Activated CD4-positive, CD25-positive, alpha-beta regulatory T cell (primary cell): ENCODE measurements around the gene PLCB1.
"Not testable (repeated sequence)": the region's sequence is repeated elsewhere in the genome, so short reads cannot be mapped to it uniquely, and the experiment has no call there.

Source experiments
- DNase-seq, 4 experiments: peaks; one replicate each; lab custom pipeline; 2025; lab: John Stamatoyannopoulos, UW

PLCB1 gene

DNA sequence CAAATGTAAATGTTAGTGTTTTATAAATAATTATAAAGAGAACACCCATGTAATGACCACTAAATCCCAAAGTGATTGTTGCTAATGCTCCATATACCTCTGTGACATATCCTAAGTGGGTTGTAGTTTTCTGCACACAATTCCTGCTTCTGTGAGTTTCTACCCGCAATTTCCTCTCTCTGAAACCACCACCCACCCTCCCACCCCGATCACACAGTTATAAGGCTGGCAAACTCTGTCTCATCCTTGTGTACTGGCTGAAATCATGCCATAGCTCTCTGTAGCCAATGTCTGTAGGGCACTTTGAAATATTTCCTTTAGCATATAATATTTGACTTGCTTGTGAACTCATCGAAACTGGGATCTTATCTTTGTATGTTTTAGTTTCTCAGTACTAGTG is 236.6 kb downstream of the PLCB1 start:
- DNase-seq, result no peak

DNA sequence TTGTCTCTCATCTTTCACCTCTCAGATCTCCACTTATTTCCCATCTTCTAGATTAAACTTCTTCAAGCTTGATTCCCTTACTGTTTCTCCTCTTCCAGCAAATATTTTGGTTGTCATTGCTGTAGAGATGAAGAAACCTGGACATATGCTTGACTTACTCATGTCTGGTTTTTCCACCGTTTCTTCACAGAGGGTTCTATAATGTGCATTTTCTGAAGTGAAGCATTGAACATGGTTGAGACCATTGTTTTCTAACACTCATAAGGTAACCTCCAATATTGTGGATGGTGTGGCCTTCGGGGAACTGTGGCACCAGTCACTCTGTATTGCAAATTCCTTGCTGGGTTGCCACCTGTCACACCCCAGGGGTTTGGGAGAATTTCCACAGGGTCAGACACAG is 237.2 kb downstream of the PLCB1 start:
- DNase-seq, result no peak

DNA sequence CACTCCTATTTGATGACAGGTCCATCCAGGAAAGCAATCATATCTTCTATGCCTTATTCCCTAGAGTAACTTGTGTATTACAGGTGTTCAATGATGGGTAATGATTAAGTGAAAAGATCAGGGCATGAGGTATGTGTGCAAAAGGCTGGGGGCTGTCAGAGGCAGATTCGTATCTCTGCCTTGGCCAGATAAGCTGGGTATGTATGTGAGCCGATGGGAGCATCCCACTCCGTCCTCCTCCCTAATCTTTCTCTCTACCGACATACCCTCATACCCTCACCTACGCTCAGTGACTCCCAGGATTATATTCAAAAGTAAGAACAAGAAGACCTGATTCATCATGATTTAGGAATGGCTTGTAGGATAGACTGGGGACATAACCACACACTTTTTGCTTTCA is 238.7 kb downstream of the PLCB1 start:
- no peak for DNase-seq

DNA sequence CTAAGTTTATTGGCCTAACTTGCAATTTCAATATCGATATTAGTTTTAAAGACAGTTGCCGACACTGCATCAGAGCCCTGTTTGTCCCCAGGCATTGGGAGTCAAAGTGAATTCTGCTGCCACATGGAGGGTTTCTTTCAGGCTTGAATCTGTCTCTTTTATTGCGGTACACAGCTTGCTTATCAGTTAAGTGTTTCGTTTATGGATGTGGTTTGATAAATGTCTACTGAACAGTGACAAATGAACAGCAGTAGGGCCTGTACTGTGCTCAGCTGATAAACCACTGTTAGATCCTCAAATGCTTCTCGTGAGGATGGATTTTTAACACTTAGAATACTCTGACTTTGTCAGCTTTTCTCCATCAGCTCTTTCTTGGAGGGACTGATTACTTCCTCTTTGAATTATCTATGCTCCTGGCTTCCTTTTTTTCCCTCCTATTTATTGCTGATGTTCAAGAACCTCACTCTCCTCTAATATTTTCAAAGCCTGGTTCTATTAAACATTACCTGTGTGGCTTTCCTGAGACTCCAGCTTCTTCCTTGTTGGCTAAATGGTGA is 240.8 kb downstream of the PLCB1 start:
- DNase-seq, result no peak

DNA sequence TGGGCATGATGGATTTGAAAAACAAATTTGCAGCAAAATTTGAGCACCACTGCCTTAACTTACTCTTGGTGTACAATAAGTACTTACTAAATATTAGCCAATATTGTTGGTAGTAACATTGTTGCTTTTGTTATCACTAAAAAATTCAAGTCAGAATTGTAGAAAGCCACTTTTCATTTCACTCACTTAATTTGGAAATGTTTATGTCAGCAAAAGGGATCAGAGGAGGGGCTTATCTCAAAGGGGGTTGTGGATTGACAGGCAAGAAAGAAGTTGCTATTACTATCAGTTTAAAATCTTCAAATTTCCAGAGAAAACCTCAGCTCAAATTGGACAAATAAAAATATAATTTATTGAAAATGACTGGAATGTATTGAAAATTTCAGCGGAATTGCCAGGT is 241.5 kb downstream of the PLCB1 start:
- no peak for DNase-seq

DNA sequence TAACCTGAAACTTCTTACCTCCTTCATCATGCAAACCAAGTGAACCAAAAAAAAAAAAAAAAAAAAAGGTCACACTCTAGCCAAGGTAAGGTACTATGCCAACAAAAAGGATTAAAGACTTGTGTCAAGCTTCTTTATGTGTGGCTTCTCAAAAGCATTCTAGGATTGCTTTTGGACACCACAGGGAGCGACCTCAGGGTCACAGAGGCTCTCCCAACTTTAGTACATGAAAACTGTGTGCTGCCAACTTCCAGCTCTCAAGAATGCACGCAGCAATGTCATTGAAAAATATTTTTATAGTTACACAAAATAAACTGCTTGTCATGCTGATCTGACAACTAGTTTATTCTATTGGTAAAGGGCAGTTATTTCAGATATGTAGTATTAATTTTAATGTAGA is 243.8 kb downstream of the PLCB1 start:
- DNase-seq, result no peak

DNA sequence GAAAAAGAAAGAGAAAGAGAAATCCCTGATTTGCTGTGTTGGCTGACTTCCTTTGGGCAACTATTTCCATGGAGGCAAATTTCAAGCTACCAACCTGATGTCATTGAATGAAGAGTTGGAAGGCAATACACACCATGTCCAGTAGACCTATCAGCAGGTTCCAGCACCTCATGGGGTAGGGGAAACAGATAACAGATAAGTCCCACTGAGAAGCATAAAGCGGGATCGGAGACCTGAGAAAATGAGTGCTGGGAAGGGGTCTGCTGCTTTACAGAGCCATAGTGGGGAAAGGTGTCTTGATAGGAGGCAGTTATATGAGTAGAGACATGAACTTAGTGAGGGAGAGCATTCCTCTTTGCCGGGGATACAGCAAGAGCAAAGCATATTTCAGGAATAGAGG is 244.9 kb downstream of the PLCB1 start:
- DNase-seq, result no peak

DNA sequence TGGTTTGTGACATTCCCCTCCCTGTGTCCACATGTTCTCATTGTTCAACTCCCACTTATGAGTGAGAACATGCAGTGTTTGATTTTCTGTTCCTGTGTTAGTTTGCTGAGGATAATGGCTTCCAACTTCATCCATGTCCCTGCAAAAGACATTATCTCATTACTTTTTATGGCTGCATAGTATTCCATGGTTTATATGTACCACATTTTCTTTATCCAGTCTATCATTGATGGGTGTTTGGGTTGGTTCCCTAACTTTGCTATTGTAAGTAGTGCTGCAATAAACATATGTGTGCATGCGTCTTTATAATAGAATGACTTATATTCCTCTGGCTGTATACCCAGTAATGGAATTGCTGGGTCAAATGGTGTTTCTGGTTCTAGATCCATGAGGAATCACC is 247.1 kb downstream of the PLCB1 start:
- not testable (repeated sequence) for DNase-seq

DNA sequence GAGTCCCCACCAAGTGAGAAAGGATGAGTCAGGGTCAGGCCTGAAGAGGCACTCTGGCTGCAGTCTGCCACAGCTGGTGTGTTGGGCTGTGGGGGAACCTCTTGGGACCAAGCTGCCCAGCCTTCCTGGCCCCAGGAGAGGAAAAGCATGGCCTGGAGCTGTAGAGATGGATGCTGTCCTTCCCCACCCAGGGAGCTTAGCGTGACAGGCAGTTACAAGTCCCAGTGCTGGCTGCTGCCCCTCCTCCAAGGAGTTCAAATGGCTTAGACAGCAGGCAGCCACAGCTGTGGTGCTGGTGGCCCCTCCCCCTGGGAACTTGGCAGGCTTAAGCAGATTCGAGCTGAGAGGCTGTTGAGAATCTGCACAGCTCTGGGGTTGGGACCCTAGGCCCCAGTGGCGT is 253.2 kb downstream of the PLCB1 start:
- DNase-seq, result no peak

DNA sequence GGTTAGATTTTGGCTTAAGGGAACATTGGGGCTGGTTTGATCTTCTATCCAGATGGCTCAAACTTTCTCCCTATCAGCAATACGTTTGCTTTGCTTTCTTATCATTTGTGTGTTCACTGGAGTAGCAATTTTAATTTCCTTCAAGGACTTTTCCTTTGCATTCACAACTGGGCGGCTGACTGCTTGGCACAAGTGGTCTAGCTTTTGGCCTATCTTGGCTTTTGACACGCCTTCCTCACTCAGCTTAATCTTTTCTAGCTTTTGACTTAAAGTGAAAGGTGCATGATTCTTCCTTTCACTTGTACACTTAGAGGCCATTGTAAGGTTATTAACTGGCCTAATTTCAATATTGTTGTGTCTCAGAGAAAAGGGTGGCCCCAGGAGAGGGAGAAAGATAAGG is 254.9 kb downstream of the PLCB1 start:
- DNase-seq, result no peak

DNA sequence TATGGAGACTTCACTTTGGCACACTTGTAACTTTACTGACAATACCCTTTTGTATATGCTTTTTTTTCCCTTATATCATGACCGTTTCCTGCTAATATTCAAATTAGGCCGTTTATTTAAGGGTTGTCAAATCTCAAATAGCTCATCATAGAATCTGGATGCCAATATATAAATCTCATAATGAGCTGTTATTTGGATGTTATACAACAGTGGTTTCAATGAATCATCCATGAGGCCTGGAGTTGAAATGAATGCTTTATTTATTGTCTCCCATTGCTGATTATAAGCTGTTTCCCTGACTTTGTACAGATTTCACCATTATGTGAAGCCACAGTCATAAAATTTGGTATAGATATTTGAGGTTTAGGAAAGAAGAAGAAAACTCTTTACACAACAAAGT is 256.1 kb downstream of the PLCB1 start:
- no peak for DNase-seq

DNA sequence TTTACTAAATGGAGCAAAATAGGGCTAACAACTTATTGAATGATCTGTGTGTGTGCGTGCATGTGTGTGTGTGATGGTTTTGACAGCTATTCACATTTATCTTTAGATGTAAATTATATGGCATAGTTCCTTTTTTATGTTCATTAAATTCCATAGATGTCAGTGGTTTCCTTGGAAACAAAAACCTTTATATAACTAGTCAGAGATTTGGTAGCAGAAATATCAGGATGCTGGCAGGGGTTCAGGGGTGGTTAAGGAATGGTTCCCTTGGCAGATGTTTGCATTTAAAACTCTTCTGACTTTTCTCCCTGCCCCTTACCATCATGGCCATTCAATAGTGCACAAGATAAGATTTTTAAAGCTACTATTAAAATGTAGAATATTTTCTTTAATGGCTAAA is 256.6 kb downstream of the PLCB1 start:
- no peak for DNase-seq

DNA sequence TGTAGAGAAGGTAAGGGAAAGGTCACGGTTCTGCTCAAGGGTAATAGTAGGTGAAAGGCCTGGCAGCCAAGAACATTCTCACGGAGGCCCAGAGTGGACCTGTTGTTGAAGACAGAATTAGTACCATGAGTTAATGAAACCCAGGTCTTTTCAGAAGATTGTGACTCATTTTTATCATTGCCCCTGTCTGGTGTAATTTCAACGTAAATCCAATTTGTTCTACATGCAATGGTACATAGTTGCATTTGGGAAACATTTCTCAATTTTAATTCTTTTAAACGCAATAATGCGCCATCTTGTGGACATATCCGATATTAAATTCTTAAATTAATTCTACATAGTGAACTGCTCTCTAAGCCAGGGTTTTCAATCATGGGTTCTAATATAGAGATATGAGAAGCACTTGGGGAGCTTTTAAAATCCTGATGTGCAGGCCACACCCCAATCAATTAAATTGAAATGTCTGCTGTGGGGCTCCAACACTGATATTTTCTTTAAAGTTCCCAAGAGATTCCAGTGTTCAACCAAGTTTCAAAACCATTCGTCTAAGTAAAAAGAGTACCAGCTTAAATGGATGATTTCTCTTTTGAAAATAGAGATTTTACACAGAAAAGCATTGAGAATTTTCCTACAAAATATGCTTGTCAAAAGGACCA is 257.4 kb downstream of the PLCB1 start:
- no peak for DNase-seq

DNA sequence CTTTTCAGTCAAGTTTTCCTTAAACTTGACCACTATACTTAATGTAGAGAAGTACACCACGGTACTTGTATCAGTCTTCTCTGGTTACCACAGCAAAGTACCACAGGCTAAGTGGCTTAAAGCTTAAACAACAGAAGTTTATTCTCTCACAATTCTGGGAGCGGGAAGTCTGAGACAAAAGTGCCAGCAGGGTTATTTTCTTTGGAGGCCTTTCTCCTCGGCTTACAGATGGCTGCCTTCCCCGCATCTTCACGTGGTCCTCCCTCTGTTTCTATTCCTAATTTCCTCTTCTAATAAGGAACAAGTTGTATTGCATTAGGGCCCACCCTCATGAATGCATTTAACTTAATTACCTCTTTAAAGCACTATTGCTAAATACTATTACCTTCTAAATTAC is 258.0 kb downstream of the PLCB1 start:
- DNase-seq, result no peak

DNA sequence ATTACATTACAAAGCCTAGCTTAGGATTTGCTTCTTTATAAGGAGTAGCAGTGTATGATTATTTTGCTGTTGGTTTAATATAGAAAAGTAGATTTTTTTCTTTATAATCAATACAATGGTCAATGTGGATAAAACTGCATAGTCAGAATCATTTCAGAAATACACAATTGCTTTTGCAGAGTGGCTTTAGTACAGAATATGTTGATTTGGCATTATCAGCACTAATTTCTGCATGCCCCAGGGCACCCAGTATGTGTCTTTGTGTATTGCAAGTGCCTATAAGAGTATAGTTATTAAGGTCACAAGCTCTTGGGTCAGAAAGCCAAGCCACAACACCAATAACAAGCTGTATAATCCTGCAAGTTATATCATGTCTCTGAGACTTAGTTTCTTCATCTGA is 258.4 kb downstream of the PLCB1 start:
- DNase-seq, result no peak

DNA sequence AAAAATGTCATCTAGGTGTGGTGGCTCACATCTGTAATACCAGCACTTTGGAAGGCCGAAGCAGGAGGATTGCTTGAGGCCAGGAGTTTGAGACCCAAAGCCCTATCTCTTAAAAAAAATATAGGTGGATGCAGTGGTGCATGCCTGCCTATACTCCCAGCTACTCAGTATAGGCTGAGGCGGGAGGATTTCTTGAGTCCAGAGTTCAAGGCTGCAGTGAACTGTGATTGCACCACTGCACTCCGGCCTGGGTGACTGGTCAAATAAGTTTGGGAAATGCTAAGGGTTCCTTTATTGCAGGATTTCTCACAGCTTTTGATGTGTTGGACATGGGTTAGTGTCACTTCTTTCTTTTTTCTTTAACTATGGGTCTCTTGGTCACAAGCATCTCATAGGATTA is 261.3 kb downstream of the PLCB1 start:
- no peak for DNase-seq

DNA sequence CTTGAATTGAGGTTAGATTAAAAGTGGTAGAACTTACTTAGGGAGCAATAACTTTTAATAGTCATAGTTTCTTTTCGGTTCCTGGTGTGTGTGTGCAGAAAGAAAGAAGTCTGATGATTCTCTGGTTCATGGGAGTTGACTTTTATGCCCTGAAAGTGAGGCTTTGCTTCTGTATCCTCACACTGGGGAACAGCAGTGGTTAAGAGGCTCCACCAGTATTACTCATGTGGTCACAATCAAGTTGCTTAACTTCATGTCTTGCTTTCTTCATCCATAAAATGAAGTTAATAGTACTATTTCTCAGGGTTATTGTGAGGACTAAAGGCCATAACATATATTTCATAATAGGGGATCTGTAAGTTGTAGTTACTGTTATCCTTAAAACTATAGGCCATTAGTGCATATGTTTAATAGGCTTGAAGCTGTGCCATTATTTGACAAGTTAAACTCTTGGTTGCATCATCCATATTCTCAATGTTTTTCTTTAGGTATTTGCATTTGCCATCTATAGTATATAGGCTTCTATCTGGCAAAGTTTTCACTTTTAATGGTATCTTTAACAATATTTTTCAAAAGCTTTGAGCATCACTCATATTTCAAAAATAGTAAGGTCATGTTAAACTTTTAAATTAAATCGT is 262.4 kb downstream of the PLCB1 start:
- DNase-seq, result no peak

DNA sequence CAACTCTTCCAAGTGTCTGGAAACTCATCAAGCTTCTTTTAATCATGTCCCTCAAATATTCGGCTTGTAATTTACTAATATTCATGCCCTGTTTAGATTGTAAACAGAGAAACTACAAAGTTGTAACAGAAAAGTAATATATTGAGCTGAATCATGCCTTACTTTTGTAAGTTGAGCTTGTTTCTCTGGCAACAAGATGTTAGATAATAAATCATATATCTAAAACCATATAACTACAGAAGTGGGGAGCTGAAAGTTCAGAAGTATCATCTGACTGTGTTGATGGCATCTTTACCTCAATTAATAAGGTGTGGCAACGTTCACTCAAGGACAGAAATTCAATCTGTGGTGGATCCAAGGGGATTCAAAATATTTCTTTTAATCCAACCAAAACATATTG is 263.9 kb downstream of the PLCB1 start:
- no peak for DNase-seq

DNA sequence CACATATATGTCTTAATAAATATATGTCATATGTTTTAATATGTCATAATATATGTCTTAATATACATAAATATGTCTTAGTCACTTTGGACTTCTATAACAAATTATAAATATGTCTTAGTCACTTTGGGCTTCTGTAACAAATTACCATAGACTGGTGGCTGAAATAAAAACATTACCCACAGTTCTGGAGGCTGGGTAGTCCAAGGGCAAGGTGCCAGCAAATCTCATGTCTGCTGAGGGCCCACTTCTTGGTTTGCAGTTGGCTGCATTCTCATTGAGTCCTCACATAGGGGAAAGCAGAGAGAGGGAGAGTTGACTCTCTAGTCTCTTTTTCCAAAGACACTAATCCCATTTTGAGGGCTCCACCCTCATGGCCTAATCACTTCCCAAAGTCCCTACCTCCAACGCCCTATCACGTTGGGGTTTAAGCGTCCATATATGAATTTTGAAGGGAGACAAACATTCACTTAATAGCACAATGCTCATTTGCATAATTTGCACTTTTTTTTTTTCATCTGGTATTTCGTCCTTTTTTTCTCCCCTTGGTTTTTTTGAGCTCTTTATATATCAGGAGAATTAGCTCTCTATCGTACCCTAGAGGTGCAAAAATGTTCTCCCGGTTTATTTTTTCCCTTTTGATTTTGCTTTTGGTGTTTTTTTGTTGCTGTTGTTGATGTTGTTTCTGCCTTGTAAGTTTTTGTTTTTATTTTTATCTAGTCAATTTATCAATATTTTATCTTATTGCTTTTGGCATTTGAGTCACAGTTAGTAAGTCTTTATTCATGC is 266.4 kb downstream of the PLCB1 start:
- DNase-seq, result no peak

DNA sequence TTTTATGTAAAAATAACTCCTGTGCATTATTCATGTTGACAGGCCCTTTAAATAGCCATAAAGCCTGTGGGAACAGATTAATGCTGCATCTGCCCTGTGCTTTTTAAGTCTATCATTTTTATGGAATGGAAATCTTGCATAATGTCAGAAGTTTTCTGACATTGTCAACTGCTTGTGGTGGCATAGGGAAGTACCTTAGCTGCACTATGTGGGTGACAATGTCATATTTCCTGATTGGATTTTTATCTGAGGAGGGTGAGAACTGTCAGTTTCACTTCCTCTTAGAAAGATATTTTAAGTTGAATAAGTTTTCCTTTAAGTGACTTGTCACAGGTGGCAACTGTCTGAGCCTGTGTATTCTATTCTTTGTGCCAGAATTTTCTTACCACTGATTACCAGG is 267.9 kb downstream of the PLCB1 start:
- DNase-seq, result no peak

DNA sequence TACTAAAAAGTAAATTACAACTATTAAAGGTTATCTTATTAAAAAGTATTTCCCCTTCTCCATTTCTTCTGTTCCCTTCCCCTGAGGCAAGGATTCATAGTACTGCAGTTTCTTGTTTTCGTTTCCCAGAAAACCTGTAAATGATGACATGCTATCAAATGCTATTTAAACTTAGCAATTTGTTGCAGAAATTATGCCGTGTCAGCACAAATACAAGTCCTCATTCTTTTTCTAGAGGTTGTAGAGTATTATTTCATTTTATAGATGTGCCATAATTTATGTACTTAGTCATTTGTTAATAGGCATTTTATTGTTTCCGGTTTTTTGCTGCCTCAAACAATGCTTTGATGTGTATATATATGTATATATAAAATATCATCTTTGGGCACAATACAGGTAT is 268.4 kb downstream of the PLCB1 start:
- no peak for DNase-seq

DNA sequence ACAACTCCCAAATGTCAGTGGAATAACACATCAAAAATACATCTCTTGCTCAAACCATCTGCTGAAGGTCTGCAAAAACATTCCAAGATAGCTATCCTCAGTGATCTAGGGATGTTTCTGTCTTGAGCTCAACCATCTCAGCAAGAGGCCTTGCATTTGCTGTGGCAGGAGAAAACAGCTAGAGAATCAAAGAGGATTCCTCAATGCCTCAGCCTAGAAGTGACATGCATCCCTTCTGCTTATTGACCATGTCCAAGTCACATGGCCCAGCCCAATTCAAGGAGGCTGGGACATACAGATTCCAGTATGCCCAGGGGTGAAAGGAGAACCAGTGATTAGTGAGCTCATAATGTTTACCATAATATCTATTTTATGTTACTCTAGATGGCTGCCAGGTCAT is 269.5 kb downstream of the PLCB1 start:
- no peak for DNase-seq

DNA sequence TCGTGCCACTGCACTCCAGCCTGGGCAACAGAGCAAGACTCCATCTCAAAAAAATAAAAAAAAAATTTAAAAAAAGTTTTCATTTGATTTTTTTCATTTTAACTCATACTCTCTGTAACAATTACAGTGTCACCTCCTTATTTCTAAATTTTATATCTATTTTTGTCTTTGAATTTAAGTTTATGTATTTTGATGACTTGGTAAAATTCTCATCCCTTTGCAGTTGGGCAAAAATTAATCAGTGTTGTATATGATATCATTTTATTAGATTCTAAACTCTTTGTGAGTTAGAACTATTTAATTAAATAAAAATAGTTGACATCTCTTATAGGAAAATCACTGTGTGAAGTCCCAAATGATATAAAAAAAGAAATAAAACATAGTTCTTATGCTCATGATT is 270.7 kb downstream of the PLCB1 start:
- no peak for DNase-seq
